ENCODE results near the gene MRPS18B.
"Not testable (repeated sequence)": the region's sequence is repeated elsewhere in the genome, so short reads cannot be mapped to it uniquely, and the experiment has no call there.

MRPS18B gene

DNA sequence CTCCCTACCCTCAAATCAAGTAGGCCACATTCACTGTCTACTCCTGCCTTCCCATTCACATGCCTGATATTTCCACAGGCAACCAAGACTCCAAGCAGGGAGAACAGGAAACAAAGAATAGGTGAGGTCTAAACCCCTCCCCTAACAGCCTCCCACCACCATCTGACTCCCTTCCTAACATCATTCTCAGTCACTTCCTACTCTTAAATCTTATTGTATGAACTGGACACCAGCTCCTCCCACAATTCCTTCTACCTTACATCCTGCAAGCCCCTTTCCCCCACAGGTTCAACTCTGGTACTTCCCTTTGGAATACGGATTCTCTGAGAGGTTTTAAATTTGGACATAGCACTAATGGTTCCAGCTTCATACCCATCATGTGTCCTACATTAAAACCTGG, 28.3 kb downstream of the MRPS18B start:
- DNase-seq: no peak

DNA sequence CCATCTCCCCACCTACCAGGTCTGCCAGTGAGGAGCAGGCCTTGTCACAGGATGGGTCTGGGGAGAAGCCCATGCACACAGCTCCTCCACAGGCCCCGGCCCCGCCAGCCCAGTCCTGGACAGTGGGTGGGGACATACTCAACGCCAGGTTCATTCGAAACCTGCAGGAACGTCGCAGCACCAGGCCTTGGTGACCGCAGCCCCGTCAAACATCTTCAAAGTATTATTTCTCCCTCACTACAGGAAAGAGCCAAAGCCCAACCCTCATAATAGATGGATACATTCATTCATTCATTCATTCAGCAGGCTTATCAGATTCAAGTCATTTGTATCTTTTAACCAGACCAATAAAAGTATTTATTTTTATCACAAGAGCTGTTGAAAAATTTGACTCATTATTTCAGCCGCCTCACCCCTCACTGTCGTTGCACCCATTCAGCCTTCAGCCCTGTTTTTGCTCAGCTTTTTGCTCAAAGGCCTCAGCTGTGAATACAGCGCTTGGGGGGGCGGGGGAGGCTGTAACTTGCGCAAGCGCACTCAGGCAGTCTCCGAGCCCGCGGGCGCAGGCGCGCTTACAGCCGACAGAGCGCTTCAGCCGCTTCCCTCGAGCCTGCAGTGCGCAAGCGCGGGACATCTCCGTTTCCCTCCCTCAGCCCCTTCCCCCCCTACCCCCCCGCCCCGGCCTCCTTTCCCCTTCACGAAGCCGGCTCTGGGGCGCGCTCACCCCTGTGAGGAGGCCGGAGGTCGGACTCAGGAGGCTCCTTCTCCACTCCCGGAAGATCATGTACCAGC, 29.0 kb downstream of the MRPS18B start, which contains the start of gene C6orf136:
C6orf136 (plus strand) TSS at position 684 of the 792 bp plus-strand sequence; CDS start at position 783, 99 bp downstream.
- peak; percentile 83 for DNase-seq

DNA sequence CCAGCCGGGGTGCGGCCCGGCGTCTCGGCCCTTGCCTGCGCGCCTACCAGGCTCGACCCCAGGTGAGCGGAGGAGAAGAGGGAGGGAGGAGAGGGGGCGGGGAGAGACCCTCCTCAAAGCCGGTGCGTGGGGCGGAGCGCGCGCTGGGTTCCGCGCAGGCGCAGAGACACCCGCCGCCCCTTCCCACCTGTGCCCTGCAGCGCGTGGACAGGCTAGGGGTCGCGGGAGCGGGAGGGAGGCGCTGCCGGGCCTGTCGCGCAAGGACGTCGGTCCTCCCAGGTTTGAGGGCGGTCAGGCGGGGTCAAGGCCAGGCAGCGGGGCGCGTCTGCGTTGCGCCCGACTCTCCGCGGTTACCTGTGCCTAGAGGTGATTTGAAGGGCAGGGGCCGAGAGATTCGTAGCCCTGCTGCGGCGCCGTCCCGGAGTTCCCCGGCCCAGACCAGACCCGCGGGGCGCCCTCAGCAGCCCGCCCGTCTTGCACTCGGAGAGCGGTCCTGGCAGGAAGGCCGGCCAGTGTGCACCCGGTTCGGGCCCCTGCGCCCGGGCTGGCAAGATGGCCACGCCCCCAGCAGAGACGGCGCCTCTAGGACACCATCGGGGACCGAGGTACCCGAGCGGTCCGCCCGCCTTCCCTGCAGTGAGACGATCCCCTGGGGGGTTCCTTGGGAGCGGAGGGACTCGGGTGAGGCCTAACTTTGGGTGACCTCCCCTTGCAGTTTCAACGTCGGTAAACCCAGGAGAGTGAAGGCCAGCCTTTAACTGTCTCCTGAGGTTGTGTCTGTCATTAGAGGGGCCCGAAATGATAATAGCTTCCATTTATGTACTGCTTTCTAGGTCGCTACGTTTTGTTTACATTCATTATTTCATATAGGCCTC, 29.8 kb downstream of the MRPS18B start:
- peak; percentile 44 for DNase-seq

DNA sequence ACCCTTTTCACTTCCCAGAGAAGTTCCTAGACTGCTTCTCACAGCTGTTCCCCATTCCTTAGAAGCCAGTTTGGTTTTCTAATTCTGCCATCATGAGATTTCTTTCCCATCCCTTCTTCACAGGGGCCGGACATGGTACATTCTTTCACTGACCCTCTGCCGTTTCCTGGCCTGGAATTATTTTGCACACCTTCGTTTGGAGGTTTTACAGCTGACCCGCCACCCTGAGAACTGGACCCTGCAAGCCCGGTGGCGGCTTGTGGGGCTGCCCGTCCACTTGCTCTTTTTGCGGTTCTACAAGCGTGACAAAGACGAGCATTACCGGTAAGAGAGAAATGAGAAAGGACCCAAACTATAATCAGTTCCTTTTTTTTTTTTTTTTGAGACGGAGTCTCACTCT, 33.5 kb downstream of the MRPS18B start:
- DNase-seq: no peak

DNA sequence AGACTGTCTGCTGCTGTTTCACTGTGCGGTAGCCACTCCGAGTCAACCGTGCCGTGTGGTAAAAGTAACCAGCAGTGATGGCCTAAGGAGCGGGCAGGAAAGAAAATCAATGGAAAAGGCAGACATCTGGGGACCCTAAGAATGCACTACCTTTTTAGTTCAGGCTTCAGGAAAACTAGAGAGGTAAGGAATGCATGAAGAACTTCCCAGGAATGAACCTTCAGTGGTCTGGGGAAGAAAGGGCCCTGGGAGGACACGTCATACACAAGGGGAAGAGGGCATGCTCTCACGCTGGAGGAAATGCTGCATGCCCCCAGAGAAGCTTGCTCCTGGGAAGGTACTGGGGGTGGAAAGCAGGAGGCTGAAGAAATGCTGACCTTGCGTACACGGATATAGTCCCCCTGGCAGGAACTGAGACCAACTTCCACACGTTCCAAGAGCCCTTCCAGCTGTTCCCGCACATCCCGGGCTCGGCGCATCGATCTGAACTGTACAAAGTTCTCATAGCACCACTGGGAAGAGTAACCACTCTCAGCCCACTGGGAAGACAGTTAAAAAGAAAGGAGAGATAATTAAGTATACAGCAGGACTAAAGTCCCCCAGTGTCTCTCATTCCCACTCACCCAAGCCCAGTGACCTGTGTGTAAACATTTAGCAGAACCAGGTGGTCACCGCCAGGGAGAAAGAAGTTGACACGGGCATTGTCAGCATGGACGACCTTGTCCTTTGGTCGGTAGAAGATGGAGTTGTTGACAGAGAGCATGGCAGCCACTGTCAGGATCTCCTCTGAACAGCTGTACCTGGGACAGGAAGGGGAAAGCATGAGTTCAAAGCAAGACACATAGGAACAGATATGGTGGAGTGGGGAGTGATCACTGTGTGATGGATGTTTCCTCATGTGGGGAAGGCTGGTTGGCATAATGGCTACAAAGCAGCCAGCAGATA, 37.4 kb downstream of the MRPS18B start:
- DNase-seq: no peak

DNA sequence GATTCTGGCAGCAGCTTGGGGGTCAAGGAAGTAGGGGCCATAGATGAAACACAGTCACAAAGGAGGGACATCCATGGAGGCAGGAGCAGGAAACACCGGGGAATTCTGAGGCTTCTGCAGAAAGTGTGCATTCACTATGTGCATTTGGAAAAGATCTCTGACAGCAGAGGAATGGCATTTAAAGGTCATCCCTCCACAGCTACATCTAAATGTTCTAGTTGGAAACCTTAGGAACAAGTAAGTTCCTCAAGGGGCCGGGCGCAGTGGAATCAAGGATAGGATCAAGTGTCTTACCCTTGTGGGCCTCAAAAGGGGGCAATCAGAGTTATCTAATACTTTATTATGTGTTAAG, 38.1 kb downstream of the MRPS18B start:
- DNase-seq: no peak

DNA sequence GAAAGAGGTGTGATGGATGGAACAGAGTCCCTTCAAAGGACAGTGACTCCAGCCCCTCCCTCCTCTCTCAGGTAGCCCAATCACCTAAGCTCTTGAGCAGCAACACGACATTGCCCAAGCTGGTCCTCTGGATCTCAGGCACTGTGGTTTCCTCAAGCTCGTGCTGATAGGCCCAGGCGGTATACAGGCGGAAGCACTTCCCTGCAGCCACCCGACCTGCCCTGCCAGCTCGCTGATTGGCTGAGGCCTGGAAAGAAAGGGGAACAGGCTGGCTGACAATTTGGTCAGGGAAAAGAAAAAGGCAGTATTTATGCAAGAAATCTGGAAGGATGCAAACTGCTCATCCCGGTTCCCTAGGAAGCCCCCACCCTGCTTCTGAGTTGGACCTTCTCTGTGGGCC, 38.9 kb downstream of the MRPS18B start:
- DNase-seq: no peak

DNA sequence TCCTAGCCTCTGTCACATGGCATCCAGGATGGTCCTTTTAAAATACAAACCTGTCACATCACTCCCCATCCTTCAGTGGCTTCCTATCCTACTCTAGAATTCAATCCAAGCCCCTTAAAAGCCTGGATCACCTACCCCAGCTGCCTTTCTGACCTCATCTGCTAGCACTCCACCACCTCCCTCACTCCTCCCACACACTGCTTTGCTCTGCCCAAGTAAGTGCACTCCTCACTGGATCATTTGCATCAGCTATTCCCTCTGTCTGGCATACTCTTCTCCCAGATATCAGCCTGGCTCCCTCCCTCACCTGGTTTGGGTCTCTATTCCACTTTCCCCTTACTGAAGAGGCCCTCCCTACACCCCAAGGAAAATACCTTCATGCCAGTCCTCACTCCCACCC, 39.8 kb downstream of the MRPS18B start:
- no peak for DNase-seq

DNA sequence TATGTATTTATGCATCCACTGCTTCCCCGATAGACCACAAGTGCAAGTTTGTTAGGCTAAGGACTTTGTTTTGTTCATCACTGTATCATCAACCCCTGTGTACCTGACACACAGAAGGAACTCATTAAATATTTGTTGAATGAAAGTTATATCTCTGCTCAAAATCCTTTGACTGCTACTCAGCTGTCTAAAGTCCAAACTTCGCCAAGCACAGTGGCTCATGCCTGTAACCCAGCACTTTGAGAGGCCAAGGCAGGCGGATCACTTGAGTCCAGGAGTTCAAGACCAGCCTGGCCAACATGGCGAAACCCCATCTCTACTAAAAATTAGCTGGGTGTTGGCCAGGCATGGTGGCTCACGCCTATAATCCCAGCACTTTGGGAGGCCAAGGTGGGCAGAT, 40.3 kb downstream of the MRPS18B start:
- DNase-seq: not testable (repeated sequence)

DNA sequence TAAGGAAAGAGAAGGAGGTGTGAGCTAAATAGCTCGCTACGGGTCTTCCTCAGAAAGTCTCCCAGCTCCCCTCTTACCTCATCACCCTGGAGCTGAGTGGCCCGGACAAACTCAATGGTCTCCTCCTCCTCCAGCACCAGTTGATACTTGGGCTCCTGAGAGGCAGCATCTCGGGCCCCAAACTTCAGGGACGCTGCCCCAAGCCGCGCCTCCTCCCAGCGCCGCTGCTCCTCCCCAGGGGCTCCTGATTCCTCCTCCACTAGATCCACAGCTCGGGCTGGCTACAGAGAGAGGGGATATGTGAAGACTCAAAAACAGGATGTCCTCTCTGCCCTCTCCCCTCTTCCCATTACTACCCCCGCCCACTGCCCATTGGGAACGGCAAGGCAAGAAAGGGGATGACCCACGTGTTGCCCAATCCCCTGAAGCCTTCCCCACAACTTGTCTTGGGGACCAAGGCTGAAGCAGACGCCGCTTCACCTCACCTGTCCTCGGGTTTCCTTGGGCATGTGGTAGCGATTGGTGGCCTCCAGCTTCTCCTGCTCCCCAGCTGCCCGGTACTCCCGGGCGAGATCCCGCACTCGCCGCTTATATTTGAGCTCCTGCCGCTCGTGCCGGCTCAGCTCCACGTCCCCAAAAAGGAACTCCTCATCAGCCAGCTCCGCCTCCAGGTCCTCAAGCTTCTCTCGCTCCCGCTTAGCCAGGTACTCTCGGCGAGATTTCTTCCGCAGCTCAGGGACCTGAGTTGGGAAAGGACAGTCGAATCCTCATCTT, 47.5 kb downstream of the MRPS18B start:
- no peak for DNase-seq

DNA sequence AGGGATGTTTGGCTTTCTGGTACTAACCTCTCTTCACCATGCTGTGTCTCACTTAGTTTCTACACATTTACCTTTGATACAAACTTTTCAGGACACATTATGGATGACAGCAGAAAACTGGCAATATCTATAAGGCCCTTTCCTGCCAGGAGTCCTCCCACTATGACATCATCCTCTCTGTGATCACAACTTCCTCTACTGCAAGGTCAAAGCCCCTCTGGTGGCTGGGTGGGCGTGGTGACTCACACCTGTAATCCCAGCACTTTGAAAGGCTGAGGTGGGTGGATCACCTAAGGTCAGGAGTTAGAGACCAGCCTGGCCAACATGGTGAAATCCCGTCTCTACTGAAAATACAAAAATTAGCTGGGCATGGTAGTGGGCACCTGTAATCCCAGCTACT, 48.7 kb downstream of the MRPS18B start:
- not testable (repeated sequence) for DNase-seq

DNA sequence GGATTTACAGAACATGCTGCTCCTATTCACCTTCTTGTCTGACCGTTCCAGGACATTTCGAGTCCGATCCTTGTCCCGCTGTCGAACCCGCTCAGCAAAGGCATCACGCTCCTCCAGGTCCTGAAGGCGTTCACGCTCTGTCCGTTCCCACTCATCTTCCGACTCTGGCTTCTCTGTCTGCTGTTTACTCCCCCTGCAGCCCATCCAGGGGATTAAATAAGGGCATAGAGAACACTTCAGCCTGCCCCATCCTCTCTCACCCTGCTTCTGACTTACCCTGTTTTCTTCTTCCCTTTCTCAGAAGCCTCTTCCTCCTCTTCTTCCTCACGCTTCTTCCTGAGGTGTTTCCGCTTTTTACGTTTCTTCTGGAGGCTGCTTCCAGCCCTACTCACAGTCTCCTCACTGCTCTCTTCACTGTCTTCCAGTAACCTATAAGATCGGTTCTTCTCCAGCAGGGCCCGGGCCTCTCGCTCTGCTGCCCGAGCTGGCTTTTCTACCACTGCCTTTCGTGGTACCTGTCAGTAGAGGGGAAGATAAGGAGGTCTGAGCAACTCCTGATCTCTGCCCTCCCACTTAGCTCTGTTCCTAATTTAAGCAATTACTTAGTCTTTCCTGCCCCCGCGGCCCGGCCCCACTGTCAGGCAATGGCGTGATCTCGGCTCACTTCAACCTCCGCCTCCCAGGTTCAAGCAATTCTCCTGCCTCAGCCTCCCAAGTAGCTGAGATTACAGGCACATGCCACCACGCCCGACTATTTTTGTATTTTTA, 53.3 kb downstream of the MRPS18B start:
- DNase-seq: no peak

DNA sequence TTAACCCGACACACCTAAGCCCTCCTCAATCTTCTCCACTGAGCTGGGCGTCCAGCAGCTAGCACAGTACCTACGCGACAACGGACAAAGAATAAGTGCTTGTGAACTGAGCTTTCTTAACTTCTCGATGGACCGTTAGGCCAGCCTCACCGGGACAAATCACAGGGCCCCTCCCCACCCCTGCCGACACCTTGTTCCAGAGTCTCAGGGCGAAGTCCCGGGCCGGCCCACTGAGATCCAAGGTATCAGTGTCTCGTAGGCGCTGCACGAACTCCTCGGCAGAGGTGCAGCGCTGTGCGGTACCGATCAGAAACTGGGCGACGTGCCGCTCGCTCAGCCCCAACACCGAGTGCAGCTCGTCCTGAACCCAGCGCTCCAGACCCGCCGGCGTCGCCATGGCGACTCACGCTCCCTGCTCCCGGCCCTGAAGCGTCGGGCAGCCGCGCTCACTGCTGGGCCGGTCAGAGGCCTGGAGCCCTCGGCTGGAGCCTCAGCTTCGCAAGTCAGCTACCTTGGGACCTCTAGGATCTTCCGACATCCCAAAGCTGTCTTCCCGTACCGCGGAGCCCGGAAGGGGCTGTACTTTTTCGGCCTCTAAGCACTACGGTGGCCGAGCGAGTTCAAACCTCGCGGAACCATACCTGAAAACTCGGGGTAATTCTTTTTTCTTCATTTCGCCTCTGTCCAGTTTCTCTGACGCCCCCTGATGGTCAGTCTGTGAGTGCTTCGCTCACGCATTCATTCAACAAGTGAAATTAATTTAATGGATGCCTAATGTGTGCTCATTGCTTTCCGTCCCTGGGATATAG, 55.0 kb downstream of the MRPS18B start, which contains the start of gene DHX16:
DHX16 (minus strand) TSS at position 562 of the 809 bp plus-strand sequence; CDS start at position 397, 165 bp downstream.
- DNase-seq: peak; percentile 95
